ENCODE results near the gene PALLD. TPM values are rescaled to one million over a fixed set of nuclear protein-coding genes. Genes with fewer than 3 reads are reported as not detected.
A peak's percentile ranks its signal among the peaks of the same experiment; 100 is the strongest.

Gene PALLD
- total RNA-seq, 1 experiment from 2014 or later = 166 TPM

DNA sequence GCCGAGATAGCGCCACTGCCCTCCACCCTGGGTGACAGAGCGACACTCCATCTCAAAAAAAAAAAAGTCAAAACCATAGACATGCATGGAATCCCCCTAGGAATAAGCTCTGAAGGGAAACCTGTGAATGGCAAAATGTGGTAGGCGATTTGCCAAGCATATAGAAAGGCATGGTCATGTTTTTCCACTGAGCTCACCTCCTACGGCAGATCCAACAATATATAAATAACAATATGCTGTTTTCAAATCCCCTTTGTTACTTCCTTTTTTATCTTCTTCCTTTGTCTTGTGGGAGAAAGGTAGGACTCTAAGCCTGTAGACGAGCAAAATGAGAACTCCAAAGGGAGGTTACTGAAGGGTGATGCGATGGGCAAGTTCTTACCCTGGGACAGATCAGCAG lies 219.0 kb downstream of the PALLD start:
- DNase-seq (ENCODE audit: low read depth, low spot score) (no peak), ATAC-seq (no peak)
- intact Hi-C loops (cut with micrococcal nuclease) = loop anchor here (10.0 kb wide), 1 partner anchor 769 kb away; no protein-coding TSS in a partner anchor
- Histone ChIP-seq H3K79me2 (ENCODE audit: insufficient read depth, low read length) (no peaks in the 10 kb centered on the region), H3K4me1 (ENCODE audit: control insufficient read depth in 1 of 2, insufficient read depth in 2 of 2, low read length in 2 of 2) (no peaks in the 10 kb centered on the region), H2AFZ (ENCODE audit: low read depth, low read length, poor library complexity, severe bottlenecking) (no peak overlapping the region), H3K27me3 (ENCODE audit: insufficient read depth, low read length) (no peaks in the 10 kb centered on the region), H3K9ac (ENCODE audit: low read length) (no peak overlapping the region), H3K9me2 (ENCODE audit: insufficient read depth) (no peaks in the 10 kb centered on the region), H3K4me2 (ENCODE audit: low read length) (no peak overlapping the region), H3K4me3 (replicated peaks in 1 of 2; ENCODE audit: low read depth in 1 of 2, low read length in 2 of 2) (no peak overlapping the region), H4K20me1 (ENCODE audit: insufficient read depth) (no peaks in the 10 kb centered on the region), H3K36me3 (ENCODE audit: control insufficient read depth in 1 of 2, insufficient read depth in 2 of 2, low read length in 2 of 2) (peaks cover 0 to 9% of the 10 kb centered on the region in 2 experiments; a peak in 3 of 4 replicates), H3K9me3 (ENCODE audit: control insufficient read depth in 1 of 2, insufficient read depth in 1 of 2, low read depth in 1 of 2, low read length in 2 of 2) (no peaks in the 10 kb centered on the region), H3K27ac (ENCODE audit: low read depth, low read length) (no peak overlapping the region)
- BruUV-seq (replicated peaks) = no TSS peak
- ChIA-PET CTCF (no interaction called here), POLR2A (no interaction called here), RAD21 (ENCODE audit: low non-redundant PET in 1 of 2, low total read pairs in 2 of 2, uncharacterized antibody in 2 of 2, unreplicated experiment in 2 of 2) (no interaction called here)
- TF ChIP-seq RAD21 (IDR thresholded peaks at IDR 0.05; ENCODE audit: low read depth) = no peak
- TF ChIP-seq SIN3A (IDR thresholded peaks at IDR 0.05; ENCODE audit: low read depth) = no peak
- TF ChIP-seq, protein P1, sequence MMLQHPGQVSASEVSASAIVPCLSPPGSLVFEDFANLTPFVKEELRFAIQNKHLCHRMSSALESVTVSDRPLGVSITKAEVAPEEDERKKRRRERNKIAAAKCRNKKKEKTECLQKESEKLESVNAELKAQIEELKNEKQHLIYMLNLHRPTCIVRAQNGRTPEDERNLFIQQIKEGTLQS (IDR thresholded peaks at IDR 0.05) = no peak
- TF ChIP-seq YY1 (IDR thresholded peaks at IDR 0.05; ENCODE audit: extremely low read depth, insufficient replicate concordance, low read depth, low read length) = no peak
- TF ChIP-seq SRF (IDR thresholded peaks at IDR 0.05; ENCODE audit: low read depth) = no peak
- TF ChIP-seq TCF7L2 (IDR thresholded peaks at IDR 0.05; ENCODE audit: borderline replicate concordance, extremely low read depth, insufficient read depth, insufficient read length) = no peak

DNA sequence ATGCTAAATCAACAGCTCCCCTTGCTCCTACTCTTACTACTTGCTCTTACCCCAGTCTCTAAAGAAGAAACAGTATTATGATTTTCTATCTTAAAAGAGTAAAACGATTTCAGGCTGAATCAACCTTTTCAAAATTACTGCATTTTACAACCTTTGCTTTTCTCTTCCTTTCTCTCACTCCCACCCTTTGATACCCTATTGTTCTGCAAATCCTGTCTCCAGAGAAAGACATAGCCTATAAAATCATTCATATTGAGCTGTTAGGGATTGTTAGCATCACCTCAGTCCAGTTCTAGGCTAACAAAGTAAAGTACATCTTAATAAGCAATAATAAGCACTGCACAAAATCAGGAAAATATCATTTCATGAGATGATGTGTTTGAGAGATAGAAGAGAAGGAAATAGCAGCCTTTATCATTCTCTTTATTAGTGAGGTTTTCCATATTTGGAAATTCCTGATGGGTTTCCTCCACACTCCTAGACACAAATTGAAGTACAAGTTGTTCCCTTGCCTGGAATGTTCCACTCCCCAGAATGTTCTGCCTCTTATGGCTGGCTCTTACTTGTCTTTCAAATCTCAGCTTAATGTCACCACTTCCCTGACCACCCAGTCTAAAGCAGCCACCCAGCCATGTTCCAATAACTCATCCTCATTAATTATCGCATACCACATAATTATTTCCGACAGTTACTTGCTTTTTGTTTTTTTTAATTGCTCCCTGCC lies 219.7 kb downstream of the PALLD start:
- H3K36me3 ChIP-seq (ENCODE audit: control insufficient read depth in 1 of 2, insufficient read depth in 2 of 2, low read length in 2 of 2) = peaks cover 0 to 7% of the 10 kb centered on the region in 2 experiments; a peak in 3 of 4 replicates
- no peaks in the 10 kb centered on the region for H3K79me2 ChIP-seq (ENCODE audit: insufficient read depth, low read length)
- BruUV-seq (replicated peaks) = TSS peak; percentile 5
- H2AFZ ChIP-seq (ENCODE audit: low read depth, low read length, poor library complexity, severe bottlenecking) = no peak overlapping the region
- no peak for ATAC-seq
- H3K9me3 ChIP-seq (ENCODE audit: control insufficient read depth in 1 of 2, insufficient read depth in 1 of 2, low read depth in 1 of 2, low read length in 2 of 2) = no peaks in the 10 kb centered on the region
- H3K9ac ChIP-seq (ENCODE audit: low read length) = no peak overlapping the region
- no peak overlapping the region for H3K27ac ChIP-seq (ENCODE audit: low read depth, low read length)
- intact Hi-C loops (cut with micrococcal nuclease) = loop anchor here (10.0 kb wide), 1 partner anchor 768 kb away; no protein-coding TSS in a partner anchor
- no peaks in the 10 kb centered on the region for H3K27me3 ChIP-seq (ENCODE audit: insufficient read depth, low read length)
- no peaks in the 10 kb centered on the region for H4K20me1 ChIP-seq (ENCODE audit: insufficient read depth)
- no peaks in the 10 kb centered on the region for H3K9me2 ChIP-seq (ENCODE audit: insufficient read depth)
- DNase-seq (ENCODE audit: low read depth, low spot score) = no peak
- POLR2A ChIA-PET = no interaction called here
- CTCF ChIA-PET = no interaction called here
- H3K4me3 ChIP-seq (replicated peaks in 1 of 2; ENCODE audit: low read depth in 1 of 2, low read length in 2 of 2) = no peak overlapping the region
- H3K4me2 ChIP-seq (ENCODE audit: low read length) = no peak overlapping the region
- H3K4me1 ChIP-seq (ENCODE audit: control insufficient read depth in 1 of 2, insufficient read depth in 2 of 2, low read length in 2 of 2) = no peaks in the 10 kb centered on the region
- RAD21 ChIA-PET (ENCODE audit: low non-redundant PET in 1 of 2, low total read pairs in 2 of 2, uncharacterized antibody in 2 of 2, unreplicated experiment in 2 of 2) = no interaction called here
- TF ChIP-seq ELF1 (IDR thresholded peaks at IDR 0.05; ENCODE audit: borderline replicate concordance, low read depth) (no peak), FOSL1 (IDR thresholded peaks at IDR 0.05; ENCODE audit: low read depth) (no peak), TCF7L2 (IDR thresholded peaks at IDR 0.05; ENCODE audit: borderline replicate concordance, extremely low read depth, insufficient read depth, insufficient read length) (no peak), SIN3A (IDR thresholded peaks at IDR 0.05; ENCODE audit: low read depth) (no peak), CBX3 (IDR thresholded peaks at IDR 0.05; ENCODE audit: low read depth) (no peak), JUND (IDR thresholded peaks at IDR 0.05) (no peak), SRF (IDR thresholded peaks at IDR 0.05; ENCODE audit: low read depth) (no peak), POLR2AphosphoS5 (IDR thresholded peaks at IDR 0.05; ENCODE audit: low read depth, low read length) (no peak), YY1 (IDR thresholded peaks at IDR 0.05; ENCODE audit: extremely low read depth, insufficient replicate concordance, low read depth, low read length) (no peak), RAD21 (IDR thresholded peaks at IDR 0.05; ENCODE audit: low read depth) (no peak)
- TF ChIP-seq, protein P2, sequence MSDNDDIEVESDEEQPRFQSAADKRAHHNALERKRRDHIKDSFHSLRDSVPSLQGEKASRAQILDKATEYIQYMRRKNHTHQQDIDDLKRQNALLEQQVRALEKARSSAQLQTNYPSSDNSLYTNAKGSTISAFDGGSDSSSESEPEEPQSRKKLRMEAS (IDR thresholded peaks at IDR 0.05) = no peak
- TF ChIP-seq, protein P3, sequence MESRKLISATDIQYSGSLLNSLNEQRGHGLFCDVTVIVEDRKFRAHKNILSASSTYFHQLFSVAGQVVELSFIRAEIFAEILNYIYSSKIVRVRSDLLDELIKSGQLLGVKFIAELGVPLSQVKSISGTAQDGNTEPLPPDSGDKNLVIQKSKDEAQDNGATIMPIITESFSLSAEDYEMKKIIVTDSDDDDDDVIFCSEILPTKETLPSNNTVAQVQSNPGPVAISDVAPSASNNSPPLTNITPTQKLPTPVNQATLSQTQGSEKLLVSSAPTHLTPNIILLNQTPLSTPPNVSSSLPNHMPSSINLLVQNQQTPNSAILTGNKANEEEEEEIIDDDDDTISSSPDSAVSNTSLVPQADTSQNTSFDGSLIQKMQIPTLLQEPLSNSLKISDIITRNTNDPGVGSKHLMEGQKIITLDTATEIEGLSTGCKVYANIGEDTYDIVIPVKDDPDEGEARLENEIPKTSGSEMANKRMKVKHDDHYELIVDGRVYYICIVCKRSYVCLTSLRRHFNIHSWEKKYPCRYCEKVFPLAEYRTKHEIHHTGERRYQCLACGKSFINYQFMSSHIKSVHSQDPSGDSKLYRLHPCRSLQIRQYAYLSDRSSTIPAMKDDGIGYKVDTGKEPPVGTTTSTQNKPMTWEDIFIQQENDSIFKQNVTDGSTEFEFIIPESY (IDR thresholded peaks at IDR 0.05; ENCODE audit: extremely low read depth, insufficient replicate concordance, low read length) = no peak
